Panc1 (cell line): ENCODE results near the gene RBMS1. TPM values are rescaled to one million over a fixed set of nuclear protein-coding genes. Genes with fewer than 3 reads are reported as not detected.

ENCODE experiments used
- ATAC-seq: fragments of 200-7000 bp; cut with Tn5 transposase; 2 replicates; pipeline ENCODE4 v1.9.1; 2020; ENCODE audit warnings: mild to moderate bottlenecking, moderate library complexity
- BruUV-seq: library from RNA; stranded (reverse); fragments of 400-500 nt; replicated peaks from 2 replicates; lab custom pipeline; 2021; lab: Mats Ljungman, UMichigan
- CTCF ChIA-PET: fragments of 300-600 bp; sonication (Branson Sonifier 250); formaldehyde crosslinking; loops from one replicate; lab custom pipeline; 2022; ENCODE audit warnings: antibody characterized with exemption; lab: Charles Lee
- POLR2A ChIA-PET: fragments of 300-600 bp; sonication (Branson Sonifier 250); formaldehyde crosslinking; loops from one replicate; lab custom pipeline; 2022; ENCODE audit warnings: antibody characterized with exemption; lab: Charles Lee
- DNase-seq: peaks from one replicate; pipeline ENCODE4 v3.0.0-alpha.2; 2010; ENCODE audit warnings: low read depth, low spot score
- H3K27ac ChIP-seq: 2 replicates; pipeline ENCODE4 v1.5.1; 2011; ENCODE audit warnings: mild to moderate bottlenecking, low read length, inconsistent platforms
- H3K27me3 ChIP-seq: fragments of 200-500 bp; sonication (Bioruptor generic); 2 replicates; pipeline ENCODE4 v1.6.0; 2014; ENCODE audit warnings: low read length, inconsistent platforms; ENCODE audit not compliant: control insufficient read depth, insufficient read depth
- H3K36me3 ChIP-seq: fragments of 200-500 bp; sonication (Bioruptor generic); 2 replicates; pipeline ENCODE4 v1.5.1; 2014; ENCODE audit warnings: inconsistent platforms, mild to moderate bottlenecking, low read length, moderate library complexity; ENCODE audit not compliant: control insufficient read depth, insufficient read depth
- H3K4me1 ChIP-seq: 2 replicates; pipeline ENCODE4 v1.5.1; 2011; ENCODE audit warnings: inconsistent platforms, mild to moderate bottlenecking, low read length, moderate library complexity; ENCODE audit not compliant: control insufficient read depth, insufficient read depth
- H3K4me3 ChIP-seq, 2 experiments: 2 replicates each; pipeline ENCODE4 v1.5.1; 2011 to 2012; ENCODE audit warnings: low read depth in 2 of 2, low read length in 2 of 2, mild to moderate bottlenecking in 2 of 2, inconsistent platforms in 1 of 2, moderate library complexity in 1 of 2
- H3K9me3 ChIP-seq: fragments of 200-500 bp; sonication (Bioruptor generic); 2 replicates; pipeline ENCODE4 v1.5.1; 2014; ENCODE audit warnings: low read depth, mild to moderate bottlenecking, inconsistent platforms, low read length, moderate library complexity; ENCODE audit not compliant: control insufficient read depth, insufficient read depth
- POLR2AphosphoS5 ChIP-seq: IDR thresholded peaks from 2 replicates; pipeline ENCODE4 v1.6.1; 2012; ENCODE audit warnings: mild to moderate bottlenecking, low read depth, low read length, moderate library complexity
- SIN3A ChIP-seq: IDR thresholded peaks from 2 replicates; pipeline ENCODE4 v1.6.1; 2012; ENCODE audit warnings: low read depth, mild to moderate bottlenecking, low read length, moderate library complexity, borderline replicate concordance; ENCODE audit not compliant: insufficient read depth
- TCF7L2 ChIP-seq: IDR thresholded peaks from 2 replicates; pipeline ENCODE4 v1.6.1; 2011; ENCODE audit warnings: mild to moderate bottlenecking, low read depth, low read length, inconsistent platforms
- in situ Hi-C: cut with HindIII; loops from 2 replicates; pipeline ENCODE4 v1.10.0; 2016; ENCODE audit warnings: low sequenced_read_pairs, low pct_unique_long_range_greater_than_20kb
- intact Hi-C: fragments of 100-400 bp; cut with micrococcal nuclease; formaldehyde crosslinking; loops from one replicate; pipeline ENCODE4 v1.10.0; 2022; ENCODE audit not compliant: unreplicated experiment
- total RNA-seq: library from RNA; stranded (reverse); gene quantifications from one replicate; pipeline ENCODE4 v1.2.1, GENCODE V29; 2021; ENCODE audit not compliant: unreplicated experiment
- TF ChIP-seq, protein P1 (sequence below): fragments of 450-650 bp; IDR thresholded peaks from 2 replicates; pipeline ENCODE4 v1.5.1; 2017; ENCODE audit warnings: mild to moderate bottlenecking
- TF ChIP-seq, protein P2 (sequence below), 2 experiments: IDR thresholded peaks; 2 replicates each; pipeline ENCODE4 v1.6.1; 2011 to 2012; ENCODE audit warnings: low read depth in 2 of 2, control low read depth in 1 of 2, low read length in 1 of 2, mild to moderate bottlenecking in 1 of 2, moderate library complexity in 1 of 2; ENCODE audit not compliant: insufficient read depth in 1 of 2

The RBMS1 gene
- total RNA-seq, 1 experiment from 2014 or later = 67.0 TPM

DNA sequence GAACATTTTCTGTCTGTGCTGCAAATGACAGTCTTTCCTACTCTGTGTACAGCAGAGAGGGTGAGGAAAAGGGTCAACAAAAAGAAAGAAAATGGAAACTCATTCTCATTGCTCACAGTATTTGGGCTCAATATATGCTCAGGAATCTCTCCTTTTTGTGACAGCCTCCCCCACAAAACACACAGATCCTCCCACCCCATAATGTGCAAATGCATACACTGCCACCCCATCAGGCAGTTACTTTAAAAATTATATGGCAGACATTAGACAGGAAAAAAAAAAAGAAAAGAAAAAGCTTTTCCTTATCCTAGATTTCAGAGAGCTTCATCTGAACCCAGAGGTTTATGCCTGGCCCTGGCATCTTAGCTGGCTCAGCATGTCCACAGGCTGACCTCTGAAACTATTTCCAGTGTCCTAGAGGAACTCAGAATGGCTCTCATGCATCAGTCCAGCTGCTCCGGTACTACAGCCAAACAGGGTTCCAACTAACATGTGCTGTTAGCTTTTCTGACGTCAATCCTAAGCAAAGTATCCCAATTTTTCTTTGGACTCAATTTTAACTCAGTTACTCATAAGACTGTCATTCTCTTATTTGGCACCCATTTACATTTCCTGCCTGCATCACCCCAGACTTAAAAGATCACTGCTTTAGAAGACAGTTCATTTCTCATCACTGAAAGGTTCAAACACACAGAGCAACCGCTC lies 105.9 kb downstream of the RBMS1 start:
- ChIA-PET POLR2A (no interaction called here), CTCF (no interaction called here)
- intact Hi-C loops = no loop called here
- H3K27ac ChIP-seq = no peak overlapping the region
- H3K9me3 ChIP-seq = no peaks in the 10 kb centered on the region
- DNase-seq = no peak
- TF ChIP-seq TCF7L2 = no peak
- TF ChIP-seq, protein P1, sequence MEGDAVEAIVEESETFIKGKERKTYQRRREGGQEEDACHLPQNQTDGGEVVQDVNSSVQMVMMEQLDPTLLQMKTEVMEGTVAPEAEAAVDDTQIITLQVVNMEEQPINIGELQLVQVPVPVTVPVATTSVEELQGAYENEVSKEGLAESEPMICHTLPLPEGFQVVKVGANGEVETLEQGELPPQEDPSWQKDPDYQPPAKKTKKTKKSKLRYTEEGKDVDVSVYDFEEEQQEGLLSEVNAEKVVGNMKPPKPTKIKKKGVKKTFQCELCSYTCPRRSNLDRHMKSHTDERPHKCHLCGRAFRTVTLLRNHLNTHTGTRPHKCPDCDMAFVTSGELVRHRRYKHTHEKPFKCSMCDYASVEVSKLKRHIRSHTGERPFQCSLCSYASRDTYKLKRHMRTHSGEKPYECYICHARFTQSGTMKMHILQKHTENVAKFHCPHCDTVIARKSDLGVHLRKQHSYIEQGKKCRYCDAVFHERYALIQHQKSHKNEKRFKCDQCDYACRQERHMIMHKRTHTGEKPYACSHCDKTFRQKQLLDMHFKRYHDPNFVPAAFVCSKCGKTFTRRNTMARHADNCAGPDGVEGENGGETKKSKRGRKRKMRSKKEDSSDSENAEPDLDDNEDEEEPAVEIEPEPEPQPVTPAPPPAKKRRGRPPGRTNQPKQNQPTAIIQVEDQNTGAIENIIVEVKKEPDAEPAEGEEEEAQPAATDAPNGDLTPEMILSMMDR = no peak
- TF ChIP-seq POLR2AphosphoS5 = no peak
- TF ChIP-seq, protein P2, sequence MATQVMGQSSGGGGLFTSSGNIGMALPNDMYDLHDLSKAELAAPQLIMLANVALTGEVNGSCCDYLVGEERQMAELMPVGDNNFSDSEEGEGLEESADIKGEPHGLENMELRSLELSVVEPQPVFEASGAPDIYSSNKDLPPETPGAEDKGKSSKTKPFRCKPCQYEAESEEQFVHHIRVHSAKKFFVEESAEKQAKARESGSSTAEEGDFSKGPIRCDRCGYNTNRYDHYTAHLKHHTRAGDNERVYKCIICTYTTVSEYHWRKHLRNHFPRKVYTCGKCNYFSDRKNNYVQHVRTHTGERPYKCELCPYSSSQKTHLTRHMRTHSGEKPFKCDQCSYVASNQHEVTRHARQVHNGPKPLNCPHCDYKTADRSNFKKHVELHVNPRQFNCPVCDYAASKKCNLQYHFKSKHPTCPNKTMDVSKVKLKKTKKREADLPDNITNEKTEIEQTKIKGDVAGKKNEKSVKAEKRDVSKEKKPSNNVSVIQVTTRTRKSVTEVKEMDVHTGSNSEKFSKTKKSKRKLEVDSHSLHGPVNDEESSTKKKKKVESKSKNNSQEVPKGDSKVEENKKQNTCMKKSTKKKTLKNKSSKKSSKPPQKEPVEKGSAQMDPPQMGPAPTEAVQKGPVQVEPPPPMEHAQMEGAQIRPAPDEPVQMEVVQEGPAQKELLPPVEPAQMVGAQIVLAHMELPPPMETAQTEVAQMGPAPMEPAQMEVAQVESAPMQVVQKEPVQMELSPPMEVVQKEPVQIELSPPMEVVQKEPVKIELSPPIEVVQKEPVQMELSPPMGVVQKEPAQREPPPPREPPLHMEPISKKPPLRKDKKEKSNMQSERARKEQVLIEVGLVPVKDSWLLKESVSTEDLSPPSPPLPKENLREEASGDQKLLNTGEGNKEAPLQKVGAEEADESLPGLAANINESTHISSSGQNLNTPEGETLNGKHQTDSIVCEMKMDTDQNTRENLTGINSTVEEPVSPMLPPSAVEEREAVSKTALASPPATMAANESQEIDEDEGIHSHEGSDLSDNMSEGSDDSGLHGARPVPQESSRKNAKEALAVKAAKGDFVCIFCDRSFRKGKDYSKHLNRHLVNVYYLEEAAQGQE (IDR thresholded peaks at IDR 0.05; ENCODE audit: insufficient read depth in 1 of 2, low read depth in 2 of 2, low read length in 1 of 2) = no peak
- no peak for TF ChIP-seq SIN3A
- no peak overlapping the region for H3K4me3 ChIP-seq
- in situ Hi-C loops = no loop called here
- peaks cover 4% of the 10 kb centered on the region; the same call in 1 of the 2 replicates for H3K4me1 ChIP-seq
- no peaks in the 10 kb centered on the region for H3K27me3 ChIP-seq
- no peak for ATAC-seq
- H3K36me3 ChIP-seq = no peaks in the 10 kb centered on the region
- no TSS peak for BruUV-seq

DNA sequence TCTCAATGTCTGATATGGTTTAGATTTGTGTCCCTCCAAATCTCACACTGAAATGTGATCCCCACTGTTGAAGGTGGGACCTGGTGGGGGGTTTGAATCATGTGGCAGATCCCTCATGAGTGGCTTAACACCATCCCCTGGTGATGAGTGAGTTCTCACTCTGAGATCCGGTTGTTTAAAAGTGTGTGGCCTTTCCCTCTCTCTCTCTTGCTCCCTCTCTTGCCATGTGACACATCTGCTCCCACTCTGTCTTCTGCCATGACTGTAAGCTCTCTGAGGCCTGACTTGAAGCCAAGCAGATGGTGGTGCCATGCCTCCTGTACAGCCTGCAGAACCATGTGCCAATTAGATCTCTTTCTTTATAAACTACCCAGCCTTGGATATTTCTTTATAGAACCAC lies 108.8 kb downstream of the RBMS1 start:
- CTCF ChIA-PET = no interaction called here
- intact Hi-C loops = no loop called here

More for the DNA sequence above, 108.8 kb downstream of the RBMS1 start:
- Histone ChIP-seq H3K4me1 (peaks cover 4% of the 10 kb centered on the region; the same call in 1 of the 2 replicates), H3K9me3 (no peaks in the 10 kb centered on the region), H3K36me3 (no peaks in the 10 kb centered on the region), H3K27ac (no peak overlapping the region), H3K4me3 (no peak overlapping the region), H3K27me3 (no peaks in the 10 kb centered on the region)
- POLR2A ChIA-PET = no interaction called here
- ATAC-seq = no peak
- DNase-seq = no peak
- BruUV-seq = no TSS peak
- in situ Hi-C loops = no loop called here
- no peak for TF ChIP-seq SIN3A
- TF ChIP-seq, protein P2 (IDR thresholded peaks at IDR 0.05; ENCODE audit: insufficient read depth in 1 of 2, low read depth in 2 of 2, low read length in 1 of 2) = no peak
- TF ChIP-seq POLR2AphosphoS5 = no peak
- TF ChIP-seq, protein P1 = no peak
- TF ChIP-seq TCF7L2 = no peak
